Measurements from ENCODE around the gene KIF5C.

DNA sequence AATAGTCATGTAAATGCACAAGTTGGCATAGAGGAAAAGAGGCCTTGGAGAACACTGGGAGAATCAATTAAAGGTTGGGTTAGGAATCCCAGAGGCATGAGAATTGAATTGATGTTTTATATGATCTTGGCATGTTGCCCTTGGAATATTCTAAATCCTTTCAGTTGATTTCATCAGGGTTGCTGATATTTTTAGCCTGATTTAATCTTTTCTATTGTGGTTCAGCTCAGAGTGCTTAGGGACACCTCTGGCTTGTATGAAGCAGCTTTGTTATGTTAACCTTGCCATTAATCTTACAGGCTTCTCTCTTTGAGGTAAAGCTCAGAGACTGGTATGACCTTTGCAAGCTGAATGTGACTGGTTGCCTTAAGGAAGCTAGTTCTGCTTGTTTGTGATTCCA lies 99.1 kb downstream of the KIF5C start:
- TF ChIP-seq ZNF274 (IDR thresholded peaks at IDR 0.05; ENCODE audit: low read depth, low read length) (no peak), YY1 (IDR thresholded peaks at IDR 0.05; ENCODE audit: insufficient read depth, insufficient read length) (no peak), SUZ12 (IDR thresholded peaks at IDR 0.05; ENCODE audit: extremely low read depth, insufficient read depth, insufficient read length) (no peak)

All from NT2/D1 (cell line).